HFF-Myc (cell line): Measurements from ENCODE around the gene THBS3.
"Not testable (repeated sequence)": the region's sequence is repeated elsewhere in the genome, so short reads cannot be mapped to it uniquely, and the experiment has no call there.

Source experiments
- DNase-seq: peaks from one replicate; pipeline ENCODE4 v3.0.0-alpha.2; 2011; ENCODE audit warnings: low read depth; ENCODE audit errors: extremely low read depth
- H3K4me3 ChIP-seq: replicated peaks from 2 replicates; pipeline ENCODE4 v1.5.1; 2011; ENCODE audit warnings: low read depth, mild to moderate bottlenecking, control low read depth, low read length
- CTCF ChIP-seq: IDR thresholded peaks from 2 replicates; pipeline ENCODE4 v1.5.1; 2012; ENCODE audit warnings: mild to moderate bottlenecking, low read depth, low read length, control low read depth; ENCODE audit errors: missing control alignments

The THBS3 gene

GRCh38 chr1:155228096-155228427, 20.4 kb upstream of the THBS3 start:
- peak overlapping the region; percentile 89 for H3K4me3 ChIP-seq
- no peak for TF ChIP-seq CTCF
- DNase-seq = no peak

- TF ChIP-seq CTCF = no peak
- peak; percentile 98 for DNase-seq
These were observed 19.8 kb upstream of the THBS3 start for GRCh38 chr1:155227261-155228095.

GRCh38 chr1:155226910-155227260, 19.2 kb upstream of the THBS3 start:
- no peak for DNase-seq
- no peak for TF ChIP-seq CTCF
- H3K4me3 ChIP-seq = peak overlapping the region; percentile 89

More at GRCh38 chr1:155227261-155228095, 19.8 kb upstream of the THBS3 start:
- H3K4me3 ChIP-seq = peak overlapping the region; percentile 89

GRCh38 chr1:155226188-155226909, 18.7 kb upstream of the THBS3 start:
- DNase-seq = no peak
- peak overlapping the region; percentile 89 for H3K4me3 ChIP-seq
- peak; percentile 59 for TF ChIP-seq CTCF

- DNase-seq = not testable (repeated sequence)
- H3K4me3 ChIP-seq = peak overlapping the region; percentile 89
These were observed 17.7 kb upstream of the THBS3 start for GRCh38 chr1:155225404-155225759.

- no peak overlapping the region for H3K4me3 ChIP-seq
- TF ChIP-seq CTCF = no peak
- no peak for DNase-seq
These were observed 15.3 kb upstream of the THBS3 start for GRCh38 chr1:155223047-155223446.

- DNase-seq, H3K4me3 ChIP-seq: not testable (repeated sequence)
These were observed 12.7 kb upstream of the THBS3 start for GRCh38 chr1:155220211-155220965.
